Measurements from ENCODE around the gene ZNF17.

The ZNF17 gene

GRCh38 chr19:57389730-57390598, 21.0 kb upstream of the ZNF17 start, which contains the start of gene ZNF548:
TSS of gene ZNF548 (plus strand) at chr19:57389854. CDS start at chr19:57390100, 246 bp downstream.
- peaks cover 8% of the 10 kb centered on the region for H3K9me3 ChIP-seq (ENCODE audit: low read length)
- peaks cover 9% of the 10 kb centered on the region for H3K4me1 ChIP-seq (ENCODE audit: insufficient read depth, low read length)
- peak within 1 kb of the TSS; percentile 78 for H2AFZ ChIP-seq (ENCODE audit: low read depth, low read length)
- H3K27me3 ChIP-seq (ENCODE audit: insufficient read depth, low read length), result no peaks in the 10 kb centered on the region
- H3K4me3 ChIP-seq (ENCODE audit: low read length), result peak within 1 kb of the TSS; percentile 81
- H3K36me3 ChIP-seq (ENCODE audit: insufficient read depth, low read length), result peaks cover 20% of the 10 kb centered on the region

- Histone ChIP-seq H3K4me3 (ENCODE audit: low read length) (no peak overlapping the region), H3K36me3 (ENCODE audit: insufficient read depth, low read length) (peaks cover 70% of the 10 kb centered on the region), H3K27me3 (ENCODE audit: insufficient read depth, low read length) (no peaks in the 10 kb centered on the region), H3K9me3 (ENCODE audit: low read length) (peaks cover 39% of the 10 kb centered on the region), H2AFZ (ENCODE audit: low read depth, low read length) (no peak overlapping the region), H3K4me1 (ENCODE audit: insufficient read depth, low read length) (peaks cover 8% of the 10 kb centered on the region)
Observed at GRCh38 chr19:57395710-57396109, 15.3 kb upstream of the ZNF17 start.

GRCh38 chr19:57398868-57399267, 12.1 kb upstream of the ZNF17 start:
- no peak overlapping the region for H2AFZ ChIP-seq (ENCODE audit: low read depth, low read length)
- H3K4me3 ChIP-seq (ENCODE audit: low read length), result no peak overlapping the region
- H3K9me3 ChIP-seq (ENCODE audit: low read length), result peaks cover 57% of the 10 kb centered on the region
- H3K36me3 ChIP-seq (ENCODE audit: insufficient read depth, low read length), result peaks cover 66% of the 10 kb centered on the region
- H3K27me3 ChIP-seq (ENCODE audit: insufficient read depth, low read length), result no peaks in the 10 kb centered on the region
- H3K4me1 ChIP-seq (ENCODE audit: insufficient read depth, low read length), result no peaks in the 10 kb centered on the region

GRCh38 chr19:57403737-57404563, 7.0 kb upstream of the ZNF17 start:
- peaks cover 20% of the 10 kb centered on the region for H3K36me3 ChIP-seq (ENCODE audit: insufficient read depth, low read length)
- H3K9me3 ChIP-seq (ENCODE audit: low read length), result peaks cover 29% of the 10 kb centered on the region
- no peaks in the 10 kb centered on the region for H3K4me1 ChIP-seq (ENCODE audit: insufficient read depth, low read length)
- H3K4me3 ChIP-seq (ENCODE audit: low read length), result no peak overlapping the region
- no peaks in the 10 kb centered on the region for H3K27me3 ChIP-seq (ENCODE audit: insufficient read depth, low read length)
- H2AFZ ChIP-seq (ENCODE audit: low read depth, low read length), result no peak overlapping the region

GRCh38 chr19:57406516-57407123, 4.3 kb upstream of the ZNF17 start:
- Histone ChIP-seq H2AFZ (ENCODE audit: low read depth, low read length) (no peak overlapping the region), H3K4me1 (ENCODE audit: insufficient read depth, low read length) (peaks cover 6% of the 10 kb centered on the region), H3K36me3 (ENCODE audit: insufficient read depth, low read length) (peaks cover 4% of the 10 kb centered on the region), H3K27me3 (ENCODE audit: insufficient read depth, low read length) (no peaks in the 10 kb centered on the region), H3K4me3 (ENCODE audit: low read length) (no peak overlapping the region), H3K9me3 (ENCODE audit: low read length) (peaks cover 21% of the 10 kb centered on the region)

GRCh38 chr19:57419439-57419838, 8.5 kb downstream of the ZNF17 start:
- Histone ChIP-seq H2AFZ (ENCODE audit: low read depth, low read length) (no peak overlapping the region), H3K4me3 (ENCODE audit: low read length) (no peak overlapping the region), H3K4me1 (ENCODE audit: insufficient read depth, low read length) (no peaks in the 10 kb centered on the region), H3K36me3 (ENCODE audit: insufficient read depth, low read length) (peaks cover 66% of the 10 kb centered on the region), H3K9me3 (ENCODE audit: low read length) (peaks cover 36% of the 10 kb centered on the region), H3K27me3 (ENCODE audit: insufficient read depth, low read length) (no peaks in the 10 kb centered on the region)

GRCh38 chr19:57421037-57421436, 10.1 kb downstream of the ZNF17 start:
- Histone ChIP-seq H2AFZ (ENCODE audit: low read depth, low read length) (no peak overlapping the region), H3K4me1 (ENCODE audit: insufficient read depth, low read length) (no peaks in the 10 kb centered on the region), H3K27me3 (ENCODE audit: insufficient read depth, low read length) (no peaks in the 10 kb centered on the region), H3K4me3 (ENCODE audit: low read length) (no peak overlapping the region), H3K36me3 (ENCODE audit: insufficient read depth, low read length) (peaks cover 54% of the 10 kb centered on the region), H3K9me3 (ENCODE audit: low read length) (peaks cover 36% of the 10 kb centered on the region)

- peaks cover 14% of the 10 kb centered on the region for H3K36me3 ChIP-seq (ENCODE audit: insufficient read depth, low read length)
- peak overlapping the region; percentile 62 for H2AFZ ChIP-seq (ENCODE audit: low read depth, low read length)
- peaks cover 15% of the 10 kb centered on the region for H3K9me3 ChIP-seq (ENCODE audit: low read length)
- peaks cover 8% of the 10 kb centered on the region for H3K4me1 ChIP-seq (ENCODE audit: insufficient read depth, low read length)
- peak overlapping the region; percentile 66 for H3K4me3 ChIP-seq (ENCODE audit: low read length)
- no peaks in the 10 kb centered on the region for H3K27me3 ChIP-seq (ENCODE audit: insufficient read depth, low read length)
Observed at GRCh38 chr19:57434386-57435061, 23.6 kb downstream of the ZNF17 start.

- Histone ChIP-seq H3K36me3 (ENCODE audit: insufficient read depth, low read length) (peaks cover 20% of the 10 kb centered on the region), H3K4me1 (ENCODE audit: insufficient read depth, low read length) (peaks cover 8% of the 10 kb centered on the region), H2AFZ (ENCODE audit: low read depth, low read length) (peak within 1 kb of the TSS; percentile 62), H3K9me3 (ENCODE audit: low read length) (peaks cover 19% of the 10 kb centered on the region), H3K4me3 (ENCODE audit: low read length) (peak within 1 kb of the TSS; percentile 66), H3K27me3 (ENCODE audit: insufficient read depth, low read length) (no peaks in the 10 kb centered on the region)
Observed at GRCh38 chr19:57435062-57435978, 24.4 kb downstream of the ZNF17 start, which contains the start of gene ZNF749. TSS of gene ZNF749 (plus strand) at chr19:57435325. CDS start at chr19:57435579, 254 bp downstream.

GRCh38 chr19:57436417-57436816, 25.5 kb downstream of the ZNF17 start:
- Histone ChIP-seq H3K4me3 (ENCODE audit: low read length) (peak overlapping the region; percentile 66), H3K36me3 (ENCODE audit: insufficient read depth, low read length) (peaks cover 20% of the 10 kb centered on the region), H3K4me1 (ENCODE audit: insufficient read depth, low read length) (peaks cover 8% of the 10 kb centered on the region), H2AFZ (ENCODE audit: low read depth, low read length) (no peak overlapping the region), H3K9me3 (ENCODE audit: low read length) (peaks cover 21% of the 10 kb centered on the region), H3K27me3 (ENCODE audit: insufficient read depth, low read length) (no peaks in the 10 kb centered on the region)

- peaks cover 30% of the 10 kb centered on the region for H3K36me3 ChIP-seq (ENCODE audit: insufficient read depth, low read length)
Observed at GRCh38 chr19:57437931-57438330, 27.0 kb downstream of the ZNF17 start.

More at GRCh38 chr19:57437931-57438330, 27.0 kb downstream of the ZNF17 start:
- Histone ChIP-seq H3K4me1 (ENCODE audit: insufficient read depth, low read length) (peaks cover 8% of the 10 kb centered on the region), H3K4me3 (ENCODE audit: low read length) (no peak overlapping the region), H3K27me3 (ENCODE audit: insufficient read depth, low read length) (no peaks in the 10 kb centered on the region), H3K9me3 (ENCODE audit: low read length) (peaks cover 31% of the 10 kb centered on the region), H2AFZ (ENCODE audit: low read depth, low read length) (no peak overlapping the region)
